NCI-H345 treated with DMSO at 0.1 percent for 48 hours (cell line): ENCODE results near the gene PRKACA.
"Not testable (repeated sequence)": the region's sequence is repeated elsewhere in the genome, so short reads cannot be mapped to it uniquely, and the experiment has no call there.

Experiments
- DNase-seq: peaks from one replicate; lab custom pipeline; 2025; ENCODE audit not compliant: unreplicated experiment; lab: John Stamatoyannopoulos, UW

PRKACA gene

DNA sequence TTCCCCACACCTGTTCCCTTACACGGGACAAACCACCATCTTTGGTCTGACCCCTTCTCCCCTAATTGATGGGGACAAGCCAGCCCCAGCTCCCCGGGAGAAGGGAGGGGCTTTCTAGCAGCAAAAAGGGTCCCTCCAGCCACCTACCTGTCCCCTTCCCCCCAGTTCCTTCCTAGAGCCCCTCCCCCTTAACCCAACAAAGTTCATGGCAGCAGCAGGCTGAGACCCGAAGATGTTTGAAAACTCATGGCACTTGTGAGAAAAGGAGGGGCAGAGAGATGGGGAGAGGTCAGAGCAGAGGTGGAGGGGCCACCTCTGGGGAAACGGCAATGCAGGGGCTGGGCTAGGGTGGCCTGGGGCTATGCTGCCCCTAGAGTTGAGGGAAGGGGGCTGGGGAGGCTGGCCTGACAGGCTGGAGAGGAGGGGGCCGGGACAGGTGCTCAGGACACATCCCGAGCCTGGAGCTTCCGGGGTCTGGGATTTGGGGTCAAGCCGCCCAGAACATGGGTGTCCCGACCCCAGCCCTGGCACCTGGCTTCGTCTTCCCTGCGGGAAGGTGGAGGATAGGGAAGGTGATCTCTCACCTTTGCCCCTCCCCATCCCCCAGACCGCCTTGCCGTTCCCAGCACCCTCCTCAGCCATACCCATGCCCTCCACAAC, 31.3 kb upstream of the PRKACA start:
- no peak for DNase-seq

DNA sequence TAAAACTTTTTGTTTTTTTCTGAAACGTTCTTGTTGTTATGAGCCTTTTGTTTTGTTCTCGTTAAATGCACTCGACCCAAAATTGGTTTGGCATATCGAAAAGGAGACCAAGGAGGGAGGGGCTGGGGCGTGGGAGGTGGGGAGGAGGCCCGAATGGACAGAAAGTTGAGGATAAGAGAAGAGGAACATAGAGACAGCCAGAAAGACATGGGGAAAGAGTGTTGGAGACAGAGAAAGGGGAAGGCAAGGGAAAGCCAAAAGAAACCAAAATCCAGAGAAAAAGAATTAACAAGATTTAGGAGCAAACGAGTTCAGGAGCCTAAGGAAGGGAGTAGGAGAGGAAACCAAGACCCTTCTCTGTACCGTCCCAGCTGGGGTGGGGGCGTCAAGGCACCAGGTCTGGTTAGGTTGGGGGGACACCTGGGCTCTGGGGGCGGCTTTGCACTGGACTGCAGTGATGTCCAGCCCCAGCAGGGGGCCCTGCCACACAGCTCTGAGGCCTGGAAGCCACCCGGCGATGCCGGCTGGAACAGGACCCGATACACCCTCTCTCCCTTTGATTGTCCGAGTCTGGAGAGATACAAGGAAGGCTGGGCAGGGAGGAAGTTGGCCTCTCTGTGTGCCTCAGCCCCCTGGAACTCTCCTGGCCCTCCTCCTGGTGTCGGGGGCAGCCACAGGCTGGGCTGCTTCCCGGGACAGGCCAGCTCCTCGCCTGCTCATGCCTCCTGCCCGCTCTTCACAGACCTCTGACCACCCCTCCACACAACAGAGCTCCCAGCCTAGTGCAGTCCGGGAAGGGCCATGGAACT, 30.4 kb upstream of the PRKACA start:
- no peak for DNase-seq

- DNase-seq, result no peak
These were observed 29.2 kb upstream of the PRKACA start for GRCh38 chr19:14146789-14147216.

DNA sequence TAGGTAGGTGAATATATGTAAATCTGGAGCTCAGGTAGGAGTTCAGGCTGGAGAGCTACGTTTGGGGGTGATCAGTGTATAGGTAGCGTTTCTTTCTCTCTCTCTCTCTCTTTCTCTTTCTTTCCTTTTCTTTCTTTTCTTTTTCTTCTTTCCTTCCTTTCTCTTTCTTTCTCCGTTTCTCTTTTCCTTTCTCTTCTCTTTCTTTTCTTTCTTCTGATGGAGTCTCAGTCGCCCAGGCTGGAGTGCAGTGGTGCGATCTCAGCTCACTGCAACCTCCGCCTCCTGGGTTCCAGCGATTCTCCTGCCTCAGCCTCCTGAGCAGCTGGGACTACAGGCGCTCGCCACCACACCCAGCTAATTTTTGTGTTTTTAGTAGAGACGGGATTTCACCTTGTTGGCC, 28.6 kb upstream of the PRKACA start:
- not testable (repeated sequence) for DNase-seq

DNA sequence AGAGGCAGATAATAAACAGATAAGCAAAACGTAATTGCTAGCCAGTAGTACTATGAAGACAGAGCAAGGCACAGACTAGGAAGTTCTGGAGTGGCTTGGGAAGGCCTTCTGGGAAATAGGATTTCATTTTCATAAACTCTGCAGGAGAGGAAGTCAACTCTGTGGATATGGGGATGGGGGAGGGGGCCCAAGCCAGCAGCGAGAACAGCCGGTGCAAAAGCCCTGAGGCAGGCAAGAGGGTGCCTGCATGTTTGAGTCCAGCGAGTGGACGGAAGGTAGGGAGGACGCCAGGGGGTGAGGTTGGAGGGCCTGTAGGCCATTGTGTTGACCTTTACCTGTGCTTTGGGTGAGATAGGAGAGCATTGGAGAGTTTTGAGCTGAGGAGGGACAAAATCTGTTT, 27.8 kb upstream of the PRKACA start:
- DNase-seq, result no peak

GRCh38 chr19:14142262-14143190, 25.0 kb upstream of the PRKACA start:
- DNase-seq, result no peak

DNA sequence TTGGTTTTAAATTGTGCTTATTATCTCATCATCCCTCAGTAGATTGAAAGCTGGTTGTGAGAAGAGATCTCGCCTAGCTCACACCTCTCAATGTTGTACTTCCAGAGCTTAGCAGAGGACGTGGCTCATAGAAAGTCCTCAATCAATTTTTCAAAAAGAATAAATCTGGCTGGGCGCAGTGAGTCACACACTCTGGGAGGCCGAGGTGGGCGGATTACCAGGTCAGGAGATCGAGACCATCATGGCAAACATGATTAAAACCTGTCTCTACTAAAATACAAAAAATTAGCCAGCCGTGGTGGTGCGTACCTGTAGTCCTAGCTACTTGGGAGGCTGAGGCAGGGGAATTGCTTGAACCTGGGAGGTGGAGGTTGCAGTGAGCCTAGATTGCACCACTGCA, 23.5 kb upstream of the PRKACA start:
- no peak for DNase-seq

DNA sequence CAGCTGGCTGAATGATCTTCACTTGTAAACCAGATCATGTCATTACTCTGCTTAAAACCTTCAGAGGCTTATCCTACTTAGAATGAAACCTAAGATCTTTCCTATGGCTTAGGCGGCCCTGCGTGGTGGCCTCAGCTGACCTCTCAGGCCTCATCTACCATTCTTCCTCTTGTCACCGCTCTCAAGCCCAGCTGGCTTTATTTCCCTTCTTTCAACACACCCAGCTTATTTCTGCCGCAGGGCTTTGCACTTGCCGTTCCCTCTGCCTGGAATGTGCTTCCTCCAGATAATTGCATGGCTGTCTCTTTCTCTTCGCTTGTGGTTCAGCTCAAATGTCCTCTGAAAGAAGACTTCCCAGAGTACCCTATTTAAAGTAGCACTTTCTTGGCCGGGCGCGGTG, 22.4 kb upstream of the PRKACA start:
- no peak for DNase-seq

GRCh38 chr19:14138576-14139265, 21.2 kb upstream of the PRKACA start:
- DNase-seq, result no peak

GRCh38 chr19:14136509-14137281, 19.1 kb upstream of the PRKACA start, which contains the start of gene ASF1B:
Gene ASF1B, minus strand, starts transcription at chr19:14136589. Its CDS starts 133 bp downstream, at chr19:14136456.
- peak; percentile 93 for DNase-seq

- no peak for DNase-seq
These were observed 18.5 kb upstream of the PRKACA start for GRCh38 chr19:14135985-14136508.

- no peak for DNase-seq
These were observed 17.8 kb upstream of the PRKACA start for GRCh38 chr19:14135355-14135754.

- DNase-seq, result no peak
These were observed 10.5 kb upstream of the PRKACA start for GRCh38 chr19:14127929-14128509.

- DNase-seq, result no peak
These were observed 9.6 kb upstream of the PRKACA start for GRCh38 chr19:14127176-14127575.

DNA sequence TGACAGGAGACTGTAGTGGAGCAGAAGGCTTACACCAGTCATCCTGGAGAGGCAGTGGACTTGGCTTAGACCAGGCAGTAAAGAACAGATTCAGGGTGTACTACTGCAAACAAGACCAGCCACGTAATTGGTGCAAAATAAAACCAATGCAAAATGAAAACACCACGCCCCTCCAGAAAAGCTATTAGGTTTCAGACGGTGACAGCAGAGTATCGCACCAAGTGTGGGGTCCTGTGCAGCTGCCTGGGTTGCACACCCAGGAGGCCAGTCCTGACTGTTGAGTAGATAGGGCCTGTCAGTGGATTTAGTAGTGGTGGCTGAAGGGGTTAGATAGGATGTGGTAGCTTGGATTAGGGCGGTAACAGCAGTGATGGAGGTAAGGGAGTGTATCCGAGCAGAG, 5.4 kb upstream of the PRKACA start:
- no peak for DNase-seq

- DNase-seq, result no peak
These were observed 2.9 kb upstream of the PRKACA start for GRCh38 chr19:14120497-14120780.

DNA sequence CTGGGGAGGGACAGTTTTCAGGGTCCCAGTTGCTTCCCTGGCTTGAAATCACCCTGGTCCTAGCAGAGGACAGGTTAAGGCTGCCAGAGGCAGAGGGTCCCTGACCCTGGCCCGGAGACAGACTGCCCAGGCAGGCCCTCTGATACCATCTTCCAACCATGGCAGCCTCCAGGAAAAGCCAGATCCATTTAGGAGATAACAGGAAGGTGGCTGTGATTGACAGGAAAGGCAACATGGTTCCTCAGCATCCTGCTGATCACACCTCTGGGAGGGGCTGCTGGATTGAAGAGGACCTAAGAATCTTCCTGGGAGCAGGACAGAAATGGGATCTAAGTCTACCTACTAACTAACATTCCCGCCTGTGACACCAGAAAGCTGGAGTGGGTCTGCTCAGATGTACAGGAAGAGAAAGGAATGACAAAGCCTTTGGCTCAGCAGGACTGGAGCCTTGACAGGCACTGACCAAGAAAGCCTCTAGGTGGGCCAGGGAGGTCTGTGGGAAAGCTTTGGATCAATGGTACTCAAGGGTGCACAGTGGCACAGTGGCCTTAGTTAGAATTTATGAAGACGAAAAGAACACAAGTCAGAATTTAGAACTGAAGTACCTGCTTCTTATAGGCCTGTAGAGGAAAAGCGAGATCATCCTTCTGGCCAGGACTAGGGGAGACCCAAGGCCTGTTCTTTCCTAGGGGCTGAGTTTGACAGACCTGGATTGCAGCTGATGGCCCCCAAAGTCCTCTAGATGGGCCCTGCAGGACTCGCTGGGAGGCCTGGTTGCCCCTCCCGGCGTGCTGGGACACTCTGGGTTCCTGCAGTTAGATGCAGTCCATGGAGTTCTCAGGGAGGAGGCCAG, 2.3 kb upstream of the PRKACA start:
- DNase-seq, result no peak

GRCh38 chr19:14119146-14119545, 1.6 kb upstream of the PRKACA start:
- no peak for DNase-seq
